ENCODE results near the gene TOPBP1.

GRCh38 chr3:133694288-133695268 lies 32.8 kb upstream of the TOPBP1 start:
- TF ChIP-seq CTCF (IDR thresholded peaks at IDR 0.05; ENCODE audit: extremely low read depth in 1 of 2, insufficient read depth in 1 of 2, low read depth in 1 of 2, low read length in 2 of 2) (no peak), POLR2A (IDR thresholded peaks at IDR 0.05; ENCODE audit: low read depth, low read length) (no peak), POLR2AphosphoS5 (IDR thresholded peaks at IDR 0.05; ENCODE audit: insufficient read depth, low read depth, low read length) (no peak)
